HepG2 (cell line): ENCODE measurements around the gene PIKFYVE.

Experiments
- ASH2L ChIP-seq: fragments of 300-600, 200-600 bp; sonication (generic); IDR thresholded peaks from 2 replicates; pipeline ENCODE4 v1.7.0; 2017; ENCODE audit warnings: low read depth, mild to moderate bottlenecking, moderate library complexity, mixed read lengths, low read length; ENCODE audit not compliant: insufficient read length
- CEBPZ ChIP-seq: IDR thresholded peaks from 2 replicates; pipeline ENCODE4 v1.6.1; 2012; ENCODE audit warnings: low read length, improper control_type of control experiment
- E2F5 ChIP-seq: sonication (generic); formaldehyde crosslinking; conservative IDR thresholded peaks from 2 replicates; pipeline ENCODE4 v1.4.0; 2020; ENCODE audit warnings: missing genetic modification reagents
- ETV6 ChIP-seq: sonication (generic); formaldehyde crosslinking; conservative IDR thresholded peaks from 2 replicates; pipeline ENCODE4 v1.4.0; 2020; ENCODE audit warnings: missing genetic modification reagents
- EZH2 ChIP-seq: conservative IDR thresholded peaks from 2 replicates; pipeline ENCODE4 v1.6.1; 2012; ENCODE audit warnings: mild to moderate bottlenecking, low read depth, low read length, moderate library complexity
- SMYD3 ChIP-seq: sonication (generic); formaldehyde crosslinking; IDR thresholded peaks from 2 replicates; pipeline ENCODE4 v1.8.1; 2023; ENCODE audit warnings: mild to moderate bottlenecking, missing genetic modification reagents
- TCF12 ChIP-seq, 2 experiments: fragments of 450-650 bp in 1 of 2; sonication (generic) in 1 of 2; formaldehyde crosslinking in 1 of 2; IDR thresholded peaks; 2 replicates each; pipeline versions ENCODE4 v1.6.1 to v1.8.0; 2017 to 2022; ENCODE audit warnings: antibody characterized with exemption in 1 of 2, mild to moderate bottlenecking in 1 of 2, missing genetic modification reagents in 1 of 2, moderate library complexity in 1 of 2
- ZC3H4 ChIP-seq: sonication (generic); formaldehyde crosslinking; IDR thresholded peaks from 2 replicates; pipeline ENCODE4 v1.4.0; 2020; ENCODE audit warnings: missing genetic modification reagents, borderline replicate concordance

- no peak for TF ChIP-seq SMYD3
- TF ChIP-seq ASH2L = no peak
- no peak for TF ChIP-seq CEBPZ
- no peak for TF ChIP-seq EZH2
- no peak for TF ChIP-seq E2F5 (CRISPR knock-in tag)
- TF ChIP-seq ZC3H4 (CRISPR knock-in tag) = no peak
- no peak for TF ChIP-seq ETV6 (CRISPR knock-in tag)
- TF ChIP-seq TCF12 (IDR thresholded peaks at IDR 0.05) = no peak
- no peak for TF ChIP-seq TCF12 (CRISPR knock-in tag; IDR thresholded peaks at IDR 0.05)
These were observed 91.0 kb downstream of the PIKFYVE start for GRCh38 chr2:208356846-208357574.
